H1 (cell line): ENCODE measurements around the gene SLC7A10. TPM values are rescaled to one million over a fixed set of nuclear protein-coding genes. Genes with fewer than 3 reads are reported as not detected.

Source experiments
- CTCF ChIA-PET: fragments of 300-600 bp; sonication (Branson Sonifier 250); formaldehyde crosslinking; loops from one replicate; lab custom pipeline; 2021; ENCODE audit not compliant: partially characterized antibody; lab: Charles Lee
- POLR2A ChIA-PET: fragments of 300-600 bp; sonication (Branson Sonifier 250); formaldehyde crosslinking; loops from one replicate; lab custom pipeline; 2021; ENCODE audit warnings: inconsistent platforms; ENCODE audit not compliant: partially characterized antibody; lab: Charles Lee
- DNase-seq, 2 experiments: peaks; one replicate each; pipeline versions ENCODE4 v3.0.0 to v3.0.0-alpha.2; 2010 to 2022; ENCODE audit warnings: low spot score in 2 of 2, low read depth in 1 of 2, mixed read lengths in 1 of 2
- FAIRE-seq: peaks from 2 replicates; lab custom pipeline; 2011; peaks lifted over from hg19 to GRCh38; lab: Jason Lieb, UNC
- H2AFZ ChIP-seq: 2 replicates; pipeline ENCODE4 v1.8.1; 2012; ENCODE audit warnings: low read length, inconsistent platforms
- H2AK5ac ChIP-seq: 2 replicates; pipeline ENCODE4 v1.6.1; 2013; ENCODE audit warnings: low read depth, low read length
- H2BK120ac ChIP-seq: replicated peaks from 2 replicates; pipeline ENCODE3; 2013; ENCODE audit warnings: low read depth, low read length, inconsistent platforms
- H2BK12ac ChIP-seq: 2 replicates; pipeline ENCODE4 v1.6.1; 2013; ENCODE audit warnings: low read depth, low read length
- H2BK15ac ChIP-seq: 2 replicates; pipeline ENCODE4 v1.6.1; 2013; ENCODE audit warnings: low read length
- H2BK20ac ChIP-seq: 2 replicates; pipeline ENCODE4 v1.6.1; 2013; ENCODE audit warnings: low read length
- H2BK5ac ChIP-seq: 2 replicates; pipeline ENCODE4 v1.6.1; 2013; ENCODE audit warnings: low read depth, low read length
- H3K14ac ChIP-seq: 2 replicates; pipeline ENCODE4 v1.6.1; 2013; ENCODE audit warnings: inconsistent platforms; ENCODE audit not compliant: insufficient read length
- H3K18ac ChIP-seq: 2 replicates; pipeline ENCODE4 v1.6.1; 2013; ENCODE audit warnings: low read length; ENCODE audit errors: extremely low read depth
- H3K23ac ChIP-seq: 2 replicates; pipeline ENCODE4 v1.6.1; 2013; ENCODE audit warnings: inconsistent platforms; ENCODE audit not compliant: insufficient read length
- H3K23me2 ChIP-seq: 2 replicates; pipeline ENCODE4 v1.6.1; 2013; ENCODE audit warnings: low read depth, low read length
- H3K27ac ChIP-seq: 2 replicates; pipeline ENCODE4 v1.6.1; 2011; ENCODE audit warnings: low read depth, low read length, inconsistent platforms
- H3K27me3 ChIP-seq, 4 experiments: replicated peaks in 1 of 4; 1 replicate in 1 of 4; 2 replicates in 3 of 4; pipeline versions ENCODE4 v1.6.1 to v1.8.1; 2011 to 2013; ENCODE audit warnings: low read length in 3 of 4, mild to moderate bottlenecking in 3 of 4, inconsistent platforms in 2 of 4, mixed read lengths in 2 of 4, moderate library complexity in 1 of 4; ENCODE audit not compliant: control insufficient read depth in 3 of 4, insufficient read depth in 3 of 4; ENCODE audit errors: extremely low read depth in 1 of 4
- H3K36me3 ChIP-seq, 4 experiments: 2 replicates each; pipeline versions ENCODE4 v1.6.1 to v1.8.1; 2011 to 2013; ENCODE audit warnings: mild to moderate bottlenecking in 4 of 4, low read length in 3 of 4, moderate library complexity in 2 of 4, control low read depth in 1 of 4, inconsistent platforms in 1 of 4; ENCODE audit not compliant: insufficient read depth in 4 of 4, control insufficient read depth in 2 of 4
- H3K4ac ChIP-seq: replicated peaks from 2 replicates; pipeline ENCODE3; 2013; ENCODE audit warnings: low read length, low read depth, mixed read lengths, inconsistent platforms; ENCODE audit not compliant: insufficient read length
- H3K4me1 ChIP-seq, 4 experiments: replicated peaks in 1 of 4; 1 replicate in 1 of 4; 2 replicates in 3 of 4; pipeline versions ENCODE4 v1.6.1 to v1.8.1; 2011 to 2013; ENCODE audit warnings: low read length in 3 of 4, inconsistent platforms in 2 of 4, mixed read lengths in 1 of 4; ENCODE audit not compliant: insufficient read depth in 4 of 4, control insufficient read depth in 3 of 4
- H3K4me2 ChIP-seq, 2 experiments: 2 replicates each; pipeline versions ENCODE4 v1.6.1 to v1.8.1; 2011 to 2013; ENCODE audit warnings: low read depth in 2 of 2, low read length in 2 of 2, control low read depth in 1 of 2, inconsistent platforms in 1 of 2, mild to moderate bottlenecking in 1 of 2; ENCODE audit not compliant: insufficient read depth in 1 of 2
- H3K4me3 ChIP-seq, 4 experiments: fragments of 200-600, 300-600 bp in 1 of 4; sonication (generic), shearing (Covaris generic), sonication (Bioruptor Twin) in 1 of 4; 2 replicates each; pipeline versions ENCODE4 v1.5.1 to v1.8.1; 2011 to 2016; ENCODE audit warnings: low read length in 4 of 4, low read depth in 3 of 4, control low read depth in 2 of 4, inconsistent platforms in 2 of 4, mild to moderate bottlenecking in 2 of 4, mixed read lengths in 1 of 4, moderate library complexity in 1 of 4; ENCODE audit not compliant: insufficient read depth in 2 of 4; ENCODE audit errors: extremely low read depth in 1 of 4
- H3K56ac ChIP-seq: replicated peaks from 2 replicates; pipeline ENCODE3; 2013; ENCODE audit warnings: low read depth, mild to moderate bottlenecking, mixed read lengths, low read length, inconsistent platforms; ENCODE audit not compliant: insufficient read length
- H3K79me1 ChIP-seq: 2 replicates; pipeline ENCODE4 v1.6.1; 2013; ENCODE audit warnings: low read depth, low read length, control low read depth
- H3K79me2 ChIP-seq, 2 experiments: 2 replicates each; pipeline versions ENCODE4 v1.6.1 to v1.8.1; 2012 to 2013; ENCODE audit warnings: low read length in 2 of 2, mild to moderate bottlenecking in 2 of 2, inconsistent platforms in 1 of 2; ENCODE audit not compliant: insufficient read depth in 2 of 2, control insufficient read depth in 1 of 2
- H3K9ac ChIP-seq, 4 experiments: replicated peaks in 1 of 4; 1 replicate in 1 of 4; 2 replicates in 3 of 4; pipeline versions ENCODE4 v1.6.1 to v1.8.1; 2011 to 2013; ENCODE audit warnings: low read depth in 3 of 4, low read length in 3 of 4, control low read depth in 2 of 4, mild to moderate bottlenecking in 2 of 4, moderate library complexity in 2 of 4, inconsistent platforms in 1 of 4; ENCODE audit errors: extremely low read depth in 1 of 4
- H3K9me3 ChIP-seq, 2 experiments: 2 replicates each; pipeline versions ENCODE4 v1.6.1 to v1.8.1; 2012 to 2013; ENCODE audit warnings: mild to moderate bottlenecking in 2 of 2, moderate library complexity in 2 of 2, control low read depth in 1 of 2, inconsistent platforms in 1 of 2, low read depth in 1 of 2, low read length in 1 of 2, mixed read lengths in 1 of 2; ENCODE audit not compliant: insufficient read depth in 2 of 2
- H4K20me1 ChIP-seq, 2 experiments: replicated peaks in 1 of 2; 2 replicates each; pipeline versions ENCODE3 to v1.8.1; 2011 to 2013; ENCODE audit warnings: inconsistent platforms in 2 of 2, low read length in 2 of 2, mild to moderate bottlenecking in 1 of 2; ENCODE audit not compliant: insufficient read depth in 2 of 2, control insufficient read depth in 1 of 2
- H4K5ac ChIP-seq: 2 replicates; pipeline ENCODE4 v1.6.1; 2013; ENCODE audit warnings: low read length, low read depth, mixed read lengths, inconsistent platforms; ENCODE audit not compliant: insufficient read length
- H4K8ac ChIP-seq: 2 replicates; pipeline ENCODE4 v1.8.0; 2013; ENCODE audit warnings: mild to moderate bottlenecking, moderate library complexity, low read length, inconsistent platforms; ENCODE audit not compliant: insufficient read depth; ENCODE audit errors: extremely low read depth
- H4K91ac ChIP-seq: replicated peaks from 2 replicates; pipeline ENCODE3; 2013; ENCODE audit warnings: low read length, mixed read lengths, inconsistent platforms; ENCODE audit not compliant: insufficient read length
- ATF2 ChIP-seq: IDR thresholded peaks from 2 replicates; pipeline ENCODE4 v1.6.1; 2012; ENCODE audit warnings: low read length, inconsistent platforms
- CTBP2 ChIP-seq: IDR thresholded peaks from 2 replicates; pipeline ENCODE4 v1.7.0; 2011; ENCODE audit warnings: borderline replicate concordance, mild to moderate bottlenecking, moderate library complexity, mixed read lengths, low read length; ENCODE audit not compliant: insufficient read depth, insufficient read length
- EGR1 ChIP-seq: IDR thresholded peaks from 2 replicates; pipeline ENCODE4 v1.6.1; 2011; ENCODE audit warnings: low read depth, low read length, borderline replicate concordance
- EP300 ChIP-seq, 2 experiments: IDR thresholded peaks; 1 replicate in 1 of 2; 2 replicates in 1 of 2; pipeline ENCODE4 v1.6.1; 2011 to 2012; ENCODE audit warnings: low read depth in 2 of 2, low read length in 2 of 2, mild to moderate bottlenecking in 2 of 2, borderline replicate concordance in 1 of 2, inconsistent platforms in 1 of 2, moderate library complexity in 1 of 2
- KDM4A ChIP-seq: IDR thresholded peaks from one replicate; pipeline ENCODE4 v1.7.1; 2012; ENCODE audit warnings: low read depth, mild to moderate bottlenecking, moderate library complexity, low read length, inconsistent platforms; ENCODE audit not compliant: severe bottlenecking
- NANOG ChIP-seq: IDR thresholded peaks from 2 replicates; pipeline ENCODE4 v1.6.1; 2011; ENCODE audit warnings: low read length, low read depth, mild to moderate bottlenecking, inconsistent platforms; ENCODE audit not compliant: insufficient read depth, poor library complexity, severe bottlenecking
- POU5F1 ChIP-seq: IDR thresholded peaks from 2 replicates; pipeline ENCODE4 v1.6.1; 2011; ENCODE audit warnings: low read depth, mild to moderate bottlenecking, low read length, moderate library complexity
- RAD21 ChIP-seq, 2 experiments: IDR thresholded peaks in 1 of 2; conservative IDR thresholded peaks in 1 of 2; 2 replicates each; pipeline ENCODE4 v1.6.1; 2011; ENCODE audit warnings: low read depth in 2 of 2, low read length in 2 of 2, improper control_type of control experiment in 1 of 2, inconsistent platforms in 1 of 2, mild to moderate bottlenecking in 1 of 2, moderate library complexity in 1 of 2
- RBBP5 ChIP-seq: IDR thresholded peaks from 2 replicates; pipeline ENCODE4 v1.7.1; 2012; ENCODE audit warnings: low read depth, mild to moderate bottlenecking, inconsistent platforms, low read length, moderate library complexity, borderline replicate concordance
- TAF1 ChIP-seq: IDR thresholded peaks from 2 replicates; pipeline ENCODE4 v1.6.1; 2011; ENCODE audit warnings: mild to moderate bottlenecking, low read depth, low read length
- WGBS, 2 experiments: shearing (Covaris generic) in 1 of 2; methylation state at CpG; one replicate each; pipeline versions ENCODE4 v1.1.6 to v1.1.7; 2013 to 2015; ENCODE audit warnings: low lambda C conversion rate in 2 of 2, mixed read lengths in 2 of 2, inconsistent platforms in 1 of 2, low coverage in 1 of 2, missing lambda C conversion rate in 1 of 2; ENCODE audit not compliant: insufficient replicate concordance in 2 of 2, insufficient coverage in 1 of 2, insufficient read length in 1 of 2; ENCODE audit errors: extremely low coverage in 1 of 2, missing lambda C conversion rate in 1 of 2; 5-methylcytosine and 5-hydroxymethylcytosine counted together
- polyA plus RNA-seq, 7 experiments: library from polyadenylated mRNA; depleted of rRNA in 3 of 7; stranded (reverse) in 5 of 7; unstranded in 2 of 7; fragments of >200 nt in 5 of 7; fragments of 200-250 nt in 2 of 7; gene quantifications; 1 replicate in 5 of 7; 2 replicates in 1 of 7; 4 replicates in 1 of 7; pipeline versions ENCODE4 v1.2.1 to v1.2.3, GENCODE V29; 2011 to 2013; ENCODE audit warnings: missing spikeins in 2 of 7, mixed read lengths in 2 of 7
- total RNA-seq: library from RNA; stranded (reverse); fragmentation: NEBNext Ultra II Directional; extraction: Animal tissue kit (Norgen Biotek cat#: 25700); gene quantifications from 2 replicates; pipeline ENCODE4 v1.2.1, GENCODE V29; 2021

The SLC7A10 gene
- total and polyA plus RNA-seq, 2 of the 8 experiments (the other 6 are each of a cell fraction or from before 2014, with no cell fraction given) = 3.7 to 7.1 TPM

GRCh38 chr19:33221638-33222037 is 4.0 kb downstream of the SLC7A10 start:
- POLR2A ChIA-PET = interaction anchor here (0.7 to 1.5 kb wide), 2 partner anchors 46 to 153 kb away, joined by 3 to 4 read pairs; partner anchors contain the start of gene CEBPG
- no peak overlapping the region for H3K23ac ChIP-seq
- H3K79me2 ChIP-seq = no peaks in the 10 kb centered on the region
- H3K9ac ChIP-seq = no peak overlapping the region
- TF ChIP-seq ATF2 = no peak
- TF ChIP-seq NANOG = no peak
- TF ChIP-seq CTBP2 = no peak
- no peak for TF ChIP-seq RBBP5
- no peak for TF ChIP-seq TAF1
- TF ChIP-seq POU5F1 = no peak
- TF ChIP-seq EGR1 = no peak
- TF ChIP-seq EP300 (IDR thresholded peaks at IDR 0.05; ENCODE audit: borderline replicate concordance in 1 of 2, low read depth in 2 of 2, low read length in 2 of 2) = no peak
- TF ChIP-seq RAD21 (IDR thresholded peaks at IDR 0.05 in 1 of 2, conservative IDR thresholded peaks at IDR 0.05 in 1 of 2; ENCODE audit: low read depth in 2 of 2, low read length in 2 of 2) = no peak
- TF ChIP-seq KDM4A = no peak
- no peak overlapping the region for H3K4me3 ChIP-seq
- no peak overlapping the region for H2BK12ac ChIP-seq
- no peak overlapping the region for H4K8ac ChIP-seq
- peaks cover 0 to 6% of the 10 kb centered on the region in 2 experiments for H4K20me1 ChIP-seq
- no peak overlapping the region for H3K56ac ChIP-seq
- peaks cover 0 to 9% (median 6%) of the 10 kb centered on the region in 4 experiments; a peak in 5 of 7 replicates for H3K4me1 ChIP-seq
- CTCF ChIA-PET = interaction anchor here (1.0 to 5.3 kb wide), 7 partner anchors 12 to 195 kb away, joined by 3 to 34 read pairs (median 3); no protein-coding TSS in a partner anchor
- H2AFZ ChIP-seq = no peak overlapping the region
- DNase-seq (no peak), FAIRE-seq (no peak)
- no peaks in the 10 kb centered on the region for H3K79me1 ChIP-seq
- H3K23me2 ChIP-seq = peaks cover 13% of the 10 kb centered on the region; the same call in 1 of the 2 replicates
- no peak overlapping the region for H2BK15ac ChIP-seq
- H3K36me3 ChIP-seq = no peaks in the 10 kb centered on the region
- H3K27me3 ChIP-seq = peaks cover 16 to 28% (median 26%) of the 10 kb centered on the region in 4 experiments
- no peak overlapping the region for H3K4ac ChIP-seq
- H2AK5ac ChIP-seq = no peak overlapping the region
- no peak overlapping the region for H2BK20ac ChIP-seq
- H3K27ac ChIP-seq = no peak overlapping the region
- H2BK120ac ChIP-seq = no peak overlapping the region
- H4K5ac ChIP-seq = no peak overlapping the region
- no peaks in the 10 kb centered on the region for H3K9me3 ChIP-seq
- no peak overlapping the region for H4K91ac ChIP-seq
- H3K14ac ChIP-seq = no peak overlapping the region
- H3K18ac ChIP-seq = no peak overlapping the region
- no peak overlapping the region for H3K4me2 ChIP-seq
- no peak overlapping the region for H2BK5ac ChIP-seq
- 93% methylated on average over 6 of the region's 6 CpGs; no CpG with 5 or more reads in 1 of the 2 experiments for WGBS, 2 experiments
